Measurements from ENCODE around the gene LHX6. TPM values are rescaled to one million over a fixed set of nuclear protein-coding genes. Genes with fewer than 3 reads are reported as not detected.

Gene LHX6
- total RNA-seq, 1 experiment from 2014 or later = not detected

DNA sequence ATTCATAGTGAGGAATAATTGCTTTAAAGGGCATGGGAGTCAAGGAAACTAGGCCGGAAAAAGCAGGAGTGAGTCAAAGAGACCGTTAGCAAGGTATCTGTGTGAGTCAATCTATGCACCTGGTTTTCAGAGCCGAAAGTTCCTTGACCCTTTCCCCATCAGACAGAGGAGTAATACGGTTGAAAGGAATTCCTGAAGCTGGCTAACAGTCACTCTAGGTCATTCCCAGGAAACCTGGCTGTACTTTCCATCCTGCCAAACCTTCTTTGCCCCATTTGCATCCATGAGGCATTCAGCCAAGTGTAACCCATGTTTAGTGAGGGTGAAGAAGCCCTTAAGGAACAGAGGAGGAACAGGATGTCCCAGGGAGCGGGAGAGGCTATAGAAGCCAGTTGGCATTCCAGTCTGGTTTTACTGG, 19.7 kb upstream of the LHX6 start:
- H3K4me3 ChIP-seq (ENCODE audit: low read length) = no peak overlapping the region
- DNase-seq = no peak
- no peaks in the 10 kb centered on the region for H3K9me2 ChIP-seq (replicated peaks; ENCODE audit: insufficient read depth, low read length)
- peaks cover 24% of the 10 kb centered on the region for H3K79me2 ChIP-seq (ENCODE audit: low read length)
- no peaks in the 10 kb centered on the region for H3K27me3 ChIP-seq (ENCODE audit: low read length)
- no peaks in the 10 kb centered on the region for H4K20me1 ChIP-seq (ENCODE audit: insufficient read depth, low read depth, low read length)
- H2AFZ ChIP-seq (ENCODE audit: low read length) = no peak overlapping the region
- H3K9me3 ChIP-seq (ENCODE audit: low read length) = no peaks in the 10 kb centered on the region
- peaks cover 53% of the 10 kb centered on the region for H3K36me3 ChIP-seq (ENCODE audit: insufficient read depth, low read length)
- no peak overlapping the region for H3K9ac ChIP-seq (ENCODE audit: low read length)
- H3K27ac ChIP-seq (ENCODE audit: low read length) = no peak overlapping the region
- no peak overlapping the region for H3K4me2 ChIP-seq (ENCODE audit: low read depth, low read length, poor library complexity, severe bottlenecking)
- no peaks in the 10 kb centered on the region for H3K4me1 ChIP-seq (ENCODE audit: low read length)

DNA sequence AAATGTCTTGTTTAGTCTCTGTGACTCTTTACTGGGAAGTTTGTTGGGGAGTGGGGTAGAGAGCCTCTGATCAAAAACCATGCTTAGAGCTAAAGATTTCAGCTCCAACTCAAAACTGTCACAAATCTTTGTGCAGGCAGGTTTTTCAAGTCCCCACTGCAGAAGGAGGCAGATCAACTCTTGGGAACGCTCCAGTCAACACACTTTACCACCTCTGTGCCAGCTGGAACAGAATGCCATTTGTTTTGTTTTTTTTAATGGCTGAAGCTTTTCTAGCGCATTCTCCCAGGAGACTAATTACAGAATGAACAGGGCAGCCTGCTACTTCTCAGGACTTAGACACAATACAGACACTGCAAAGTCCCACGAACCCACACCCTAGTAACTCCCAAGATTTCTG, 17.9 kb upstream of the LHX6 start:
- Histone ChIP-seq H3K27me3 (ENCODE audit: low read length) (no peaks in the 10 kb centered on the region), H3K9ac (ENCODE audit: low read length) (no peak overlapping the region), H3K79me2 (ENCODE audit: low read length) (peaks cover 6% of the 10 kb centered on the region; the same call in 1 of the 2 replicates), H3K4me1 (ENCODE audit: low read length) (no peaks in the 10 kb centered on the region), H3K4me3 (ENCODE audit: low read length) (no peak overlapping the region), H3K9me3 (ENCODE audit: low read length) (no peaks in the 10 kb centered on the region), H3K36me3 (ENCODE audit: insufficient read depth, low read length) (peaks cover 54% of the 10 kb centered on the region), H3K27ac (ENCODE audit: low read length) (no peak overlapping the region), H4K20me1 (ENCODE audit: insufficient read depth, low read depth, low read length) (no peaks in the 10 kb centered on the region), H2AFZ (ENCODE audit: low read length) (no peak overlapping the region), H3K9me2 (replicated peaks; ENCODE audit: insufficient read depth, low read length) (no peaks in the 10 kb centered on the region), H3K4me2 (ENCODE audit: low read depth, low read length, poor library complexity, severe bottlenecking) (no peak overlapping the region)
- DNase-seq = no peak

DNA sequence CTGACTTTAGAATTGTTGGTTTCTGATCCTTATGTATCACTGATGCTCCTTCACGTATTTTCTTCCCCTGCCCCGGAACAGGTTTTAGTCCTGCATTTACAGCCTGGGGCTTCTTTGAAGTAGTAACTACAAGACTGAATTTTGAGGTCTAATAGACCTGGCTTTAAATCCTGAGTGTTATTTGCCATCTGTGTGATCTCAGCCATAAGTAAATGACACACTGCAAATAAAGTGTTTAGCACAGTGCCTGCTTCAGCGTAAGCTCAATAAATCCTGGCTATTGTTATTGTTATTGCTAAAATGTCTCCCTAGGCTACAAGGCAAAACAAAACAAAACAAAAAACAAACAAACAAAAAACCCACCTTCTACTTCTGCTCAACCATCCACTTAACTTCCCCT, 15.6 kb upstream of the LHX6 start:
- Histone ChIP-seq H3K36me3 (ENCODE audit: insufficient read depth, low read length) (peaks cover 45% of the 10 kb centered on the region; the same call in 1 of the 2 replicates), H3K4me3 (ENCODE audit: low read length) (no peak overlapping the region)

DNA sequence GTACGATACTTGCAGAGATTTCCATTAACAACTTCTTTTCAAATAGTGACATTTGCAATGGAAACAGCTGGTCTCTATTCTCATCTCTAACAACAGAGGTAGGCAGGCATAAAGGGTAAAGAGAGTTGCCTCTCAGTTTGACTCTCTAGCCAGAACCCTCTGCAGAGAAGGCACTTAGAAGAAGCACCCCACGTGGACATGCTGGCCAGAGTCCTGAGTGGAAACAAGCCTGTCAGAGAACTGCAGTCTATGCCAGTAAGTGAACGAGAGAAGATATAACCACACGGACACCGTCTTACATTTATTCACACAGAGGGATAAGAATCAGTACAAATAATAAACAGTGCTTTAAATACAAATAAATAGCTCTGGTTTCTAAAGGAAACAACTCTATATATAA, 11.0 kb upstream of the LHX6 start:
- DNase-seq = no peak
- H3K36me3 ChIP-seq (ENCODE audit: insufficient read depth, low read length) = peaks cover 29% of the 10 kb centered on the region; the same call in 1 of the 2 replicates
- no peaks in the 10 kb centered on the region for H3K9me2 ChIP-seq (replicated peaks; ENCODE audit: insufficient read depth, low read length)
- no peak overlapping the region for H3K4me3 ChIP-seq (ENCODE audit: low read length)
- no peak overlapping the region for H3K4me2 ChIP-seq (ENCODE audit: low read depth, low read length, poor library complexity, severe bottlenecking)
- H4K20me1 ChIP-seq (ENCODE audit: insufficient read depth, low read depth, low read length) = peaks cover 4% of the 10 kb centered on the region; the same call in 1 of the 2 replicates
- no peak overlapping the region for H2AFZ ChIP-seq (ENCODE audit: low read length)
- H3K27ac ChIP-seq (ENCODE audit: low read length) = no peak overlapping the region
- H3K9ac ChIP-seq (ENCODE audit: low read length) = no peak overlapping the region
- no peaks in the 10 kb centered on the region for H3K9me3 ChIP-seq (ENCODE audit: low read length)
- H3K27me3 ChIP-seq (ENCODE audit: low read length) = no peaks in the 10 kb centered on the region
- H3K4me1 ChIP-seq (ENCODE audit: low read length) = no peaks in the 10 kb centered on the region
- no peaks in the 10 kb centered on the region for H3K79me2 ChIP-seq (ENCODE audit: low read length)

More for the DNA sequence above, 15.6 kb upstream of the LHX6 start:
- H4K20me1 ChIP-seq (ENCODE audit: insufficient read depth, low read depth, low read length) = no peaks in the 10 kb centered on the region
- H2AFZ ChIP-seq (ENCODE audit: low read length) = no peak overlapping the region
- H3K9me2 ChIP-seq (replicated peaks; ENCODE audit: insufficient read depth, low read length) = no peaks in the 10 kb centered on the region
- H3K79me2 ChIP-seq (ENCODE audit: low read length) = 0 out of 2 replicates have a peak, but pooled peaks cover 3% of the 10 kb centered on the region
- H3K4me1 ChIP-seq (ENCODE audit: low read length) = no peaks in the 10 kb centered on the region
- no peak overlapping the region for H3K4me2 ChIP-seq (ENCODE audit: low read depth, low read length, poor library complexity, severe bottlenecking)
- H3K27ac ChIP-seq (ENCODE audit: low read length) = no peak overlapping the region
- H3K9me3 ChIP-seq (ENCODE audit: low read length) = no peaks in the 10 kb centered on the region
- H3K27me3 ChIP-seq (ENCODE audit: low read length) = no peaks in the 10 kb centered on the region
- no peak overlapping the region for H3K9ac ChIP-seq (ENCODE audit: low read length)
- DNase-seq = no peak

DNA sequence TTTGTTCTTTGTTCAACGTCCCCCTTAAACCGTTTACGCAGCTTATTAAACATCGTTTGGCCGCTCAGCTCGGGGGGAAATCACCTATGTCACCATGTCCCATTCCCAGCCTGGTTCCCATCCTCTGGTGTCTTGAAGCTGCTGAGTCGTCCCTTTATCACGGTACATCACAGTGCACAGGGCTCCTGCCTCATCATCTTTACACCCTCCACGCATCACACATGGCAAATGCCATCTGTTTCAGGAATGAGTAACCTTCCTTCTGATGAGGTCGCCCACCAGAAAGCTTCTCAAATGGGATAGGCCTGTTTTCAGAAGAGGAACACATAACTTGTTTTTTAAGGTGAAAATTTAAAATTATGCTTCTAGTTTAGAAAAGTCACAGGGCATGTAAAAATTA, 7.9 kb upstream of the LHX6 start:
- DNase-seq = no peak
- no peaks in the 10 kb centered on the region for H3K4me1 ChIP-seq (ENCODE audit: low read length)

DNA sequence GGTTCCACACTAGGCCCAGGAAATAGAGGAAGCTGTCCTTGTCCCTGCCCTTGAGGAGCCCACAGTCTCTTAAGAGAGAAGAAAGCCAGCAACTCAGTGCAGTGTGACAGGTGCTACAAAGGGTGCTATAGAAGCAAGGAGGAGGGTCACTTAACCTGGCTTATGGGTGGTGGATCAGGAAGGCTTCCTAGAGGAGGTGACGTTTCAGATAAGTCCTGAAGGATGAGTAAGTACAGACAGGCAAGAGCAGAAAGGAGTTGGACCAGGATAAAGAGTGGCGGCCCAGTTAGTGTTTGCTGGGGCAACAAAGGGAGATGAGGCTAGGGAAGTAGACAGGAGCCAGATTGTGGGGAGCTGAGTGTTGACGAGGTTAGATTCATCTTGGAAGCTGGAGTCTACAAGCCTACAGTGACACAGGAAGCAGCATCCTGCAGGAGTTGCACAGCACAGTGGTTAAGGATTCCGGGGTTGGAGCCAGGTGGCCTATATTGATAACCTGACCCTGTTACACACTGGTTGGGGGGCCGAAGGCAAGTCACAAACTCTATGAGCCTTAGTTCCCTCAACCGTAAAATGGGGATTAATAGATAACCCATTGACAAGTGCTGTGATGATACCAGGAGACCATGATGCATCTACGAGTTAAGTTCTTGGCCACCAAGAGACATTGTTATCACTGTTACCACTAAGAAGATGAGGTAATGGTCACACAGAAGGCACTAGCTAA, 5.4 kb upstream of the LHX6 start:
- Histone ChIP-seq H3K27me3 (ENCODE audit: low read length) (no peaks in the 10 kb centered on the region), H3K79me2 (ENCODE audit: low read length) (no peaks in the 10 kb centered on the region), H4K20me1 (ENCODE audit: insufficient read depth, low read depth, low read length) (peaks cover 4% of the 10 kb centered on the region; the same call in 1 of the 2 replicates), H3K27ac (ENCODE audit: low read length) (no peak overlapping the region), H3K9me3 (ENCODE audit: low read length) (no peaks in the 10 kb centered on the region), H3K4me1 (ENCODE audit: low read length) (no peaks in the 10 kb centered on the region), H3K4me2 (ENCODE audit: low read depth, low read length, poor library complexity, severe bottlenecking) (no peak overlapping the region), H2AFZ (ENCODE audit: low read length) (no peak overlapping the region), H3K9ac (ENCODE audit: low read length) (no peak overlapping the region), H3K36me3 (ENCODE audit: insufficient read depth, low read length) (no peaks in the 10 kb centered on the region), H3K9me2 (replicated peaks; ENCODE audit: insufficient read depth, low read length) (no peaks in the 10 kb centered on the region), H3K4me3 (ENCODE audit: low read length) (no peak overlapping the region)
- DNase-seq = no peak

More for the DNA sequence above, 7.9 kb upstream of the LHX6 start:
- Histone ChIP-seq H3K27me3 (ENCODE audit: low read length) (no peaks in the 10 kb centered on the region), H2AFZ (ENCODE audit: low read length) (no peak overlapping the region), H3K27ac (ENCODE audit: low read length) (no peak overlapping the region), H4K20me1 (ENCODE audit: insufficient read depth, low read depth, low read length) (peaks cover 4% of the 10 kb centered on the region; the same call in 1 of the 2 replicates), H3K79me2 (ENCODE audit: low read length) (no peaks in the 10 kb centered on the region), H3K9me2 (replicated peaks; ENCODE audit: insufficient read depth, low read length) (no peaks in the 10 kb centered on the region), H3K9ac (ENCODE audit: low read length) (no peak overlapping the region), H3K4me2 (ENCODE audit: low read depth, low read length, poor library complexity, severe bottlenecking) (no peak overlapping the region), H3K9me3 (ENCODE audit: low read length) (no peaks in the 10 kb centered on the region), H3K4me3 (ENCODE audit: low read length) (no peak overlapping the region), H3K36me3 (ENCODE audit: insufficient read depth, low read length) (peaks cover 8% of the 10 kb centered on the region; the same call in 1 of the 2 replicates)

DNA sequence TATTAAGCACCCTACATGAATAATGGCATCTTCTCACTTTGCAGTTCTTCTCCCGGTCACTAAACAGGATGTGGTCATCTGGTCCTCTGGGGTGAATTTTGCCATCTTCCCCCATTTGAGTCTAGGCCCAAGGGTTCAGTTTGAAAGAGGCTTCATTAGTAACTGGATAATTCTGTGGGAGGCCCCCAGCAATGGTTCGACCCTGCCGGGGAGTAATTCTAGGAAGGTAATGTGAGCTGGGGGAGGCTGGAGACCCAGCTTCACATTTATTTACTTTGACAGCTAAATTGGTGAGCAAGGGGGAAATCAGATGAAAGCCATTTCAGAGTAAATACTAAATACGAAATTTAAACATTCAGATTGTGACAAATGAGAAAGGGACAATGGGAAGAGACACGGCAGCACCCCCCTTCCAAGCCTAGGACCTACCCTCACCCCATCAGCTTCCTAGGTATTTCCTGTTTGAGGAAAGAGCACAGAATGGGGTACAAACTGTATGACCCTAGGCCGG, 4.1 kb upstream of the LHX6 start:
- no peak overlapping the region for H3K4me2 ChIP-seq (ENCODE audit: low read depth, low read length, poor library complexity, severe bottlenecking)
- H3K4me3 ChIP-seq (ENCODE audit: low read length) = no peak overlapping the region
- no peaks in the 10 kb centered on the region for H3K36me3 ChIP-seq (ENCODE audit: insufficient read depth, low read length)
- no peaks in the 10 kb centered on the region for H3K9me3 ChIP-seq (ENCODE audit: low read length)
- H3K27ac ChIP-seq (ENCODE audit: low read length) = no peak overlapping the region
- H3K9ac ChIP-seq (ENCODE audit: low read length) = no peak overlapping the region
- no peak overlapping the region for H2AFZ ChIP-seq (ENCODE audit: low read length)
- H3K79me2 ChIP-seq (ENCODE audit: low read length) = no peaks in the 10 kb centered on the region
- no peaks in the 10 kb centered on the region for H3K9me2 ChIP-seq (replicated peaks; ENCODE audit: insufficient read depth, low read length)
- peaks cover 4% of the 10 kb centered on the region; the same call in 1 of the 2 replicates for H4K20me1 ChIP-seq (ENCODE audit: insufficient read depth, low read depth, low read length)
- no peaks in the 10 kb centered on the region for H3K4me1 ChIP-seq (ENCODE audit: low read length)
- DNase-seq = no peak
- no peaks in the 10 kb centered on the region for H3K27me3 ChIP-seq (ENCODE audit: low read length)

DNA sequence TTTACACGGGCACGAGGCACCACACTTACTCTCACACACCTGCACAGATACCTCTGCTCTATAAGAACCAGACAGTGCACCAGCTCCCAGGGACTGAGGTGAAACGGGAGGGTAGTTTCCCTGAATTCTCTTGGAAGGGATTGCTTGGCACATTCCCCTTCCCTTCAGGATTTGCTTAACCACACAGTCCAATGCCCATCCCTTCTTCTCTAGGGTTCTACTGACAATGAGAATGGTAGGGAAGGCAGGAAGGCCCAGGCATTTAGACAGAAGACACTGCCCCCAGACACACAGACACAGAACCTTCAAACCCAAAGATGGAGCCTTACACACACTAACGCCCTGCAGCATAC, 704 bp upstream of the LHX6 start:
- Histone ChIP-seq H4K20me1 (ENCODE audit: insufficient read depth, low read depth, low read length) (no peaks in the 10 kb centered on the region), H3K27ac (ENCODE audit: low read length) (no peak overlapping the region), H3K9me2 (replicated peaks; ENCODE audit: insufficient read depth, low read length) (no peaks in the 10 kb centered on the region), H3K4me1 (ENCODE audit: low read length) (no peaks in the 10 kb centered on the region), H3K36me3 (ENCODE audit: insufficient read depth, low read length) (no peaks in the 10 kb centered on the region), H3K9ac (ENCODE audit: low read length) (no peak overlapping the region), H3K4me2 (ENCODE audit: low read depth, low read length, poor library complexity, severe bottlenecking) (no peak overlapping the region), H3K27me3 (ENCODE audit: low read length) (no peaks in the 10 kb centered on the region), H3K4me3 (ENCODE audit: low read length) (no peak overlapping the region), H3K79me2 (ENCODE audit: low read length) (no peaks in the 10 kb centered on the region), H2AFZ (ENCODE audit: low read length) (no peak overlapping the region), H3K9me3 (ENCODE audit: low read length) (no peaks in the 10 kb centered on the region)
- no peak for DNase-seq

Measured in Karpas-422 (cell line).